ENCODE data around the gene GRK5. TPM values are rescaled to one million over a fixed set of nuclear protein-coding genes. Genes with fewer than 3 reads are reported as not detected.

GRK5 gene
- total RNA-seq, 1 experiment from 2014 or later: 58.2 TPM

DNA sequence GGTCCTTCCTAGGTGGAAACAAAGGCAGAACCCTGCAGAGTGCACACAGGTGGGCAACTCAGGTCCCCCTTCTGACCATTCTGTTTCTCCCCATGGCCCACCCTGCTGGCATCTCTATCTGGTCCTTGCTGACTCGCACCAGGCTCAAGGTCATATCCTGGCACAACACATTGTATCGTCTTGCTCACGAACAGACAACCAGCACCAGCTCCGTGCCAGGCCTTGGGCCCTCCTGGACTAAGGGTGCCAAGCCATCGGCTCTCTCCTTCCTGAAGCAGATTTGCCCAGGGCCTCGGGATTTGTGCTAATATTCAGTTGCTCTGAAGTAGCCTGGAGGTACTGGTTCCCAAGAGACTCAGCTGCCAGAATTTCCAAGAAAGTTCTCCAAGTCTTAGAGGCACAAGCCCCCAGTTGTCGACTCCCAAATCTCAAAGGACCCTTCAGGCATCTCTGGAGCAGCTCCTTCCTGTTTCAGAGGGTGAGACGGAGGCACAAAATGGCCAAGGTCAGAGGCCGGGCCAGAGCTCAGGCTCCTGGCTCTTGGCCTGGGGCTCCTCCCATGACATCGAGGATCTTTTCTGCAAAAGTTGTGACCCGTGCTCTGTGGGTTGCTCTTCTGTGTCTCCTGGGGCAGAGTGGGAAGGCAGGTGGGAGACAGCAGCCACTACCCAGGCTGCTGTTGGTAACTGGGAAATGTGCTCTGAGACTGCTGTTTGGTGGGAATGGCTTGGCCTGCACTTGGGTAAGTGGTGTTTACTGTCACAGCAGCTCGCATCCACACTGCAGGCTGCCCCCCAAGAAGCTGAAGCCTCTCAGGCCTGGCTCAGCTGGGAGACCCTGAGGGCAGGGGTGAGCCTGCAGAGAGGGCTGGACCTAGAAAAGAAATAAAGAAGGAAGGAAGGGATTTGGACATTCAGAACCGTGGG lies 213.8 kb downstream of the GRK5 start:
- intact Hi-C loops (cut with micrococcal nuclease; ENCODE audit: unreplicated experiment): no loop called here
- no peak for DNase-seq (ENCODE audit: low spot score)
- no peak overlapping the region for H3K4me3 ChIP-seq (ENCODE audit: low read depth, low read length, poor library complexity, severe bottlenecking)
- H3K4me1 ChIP-seq (ENCODE audit: insufficient read depth, low read length, poor library complexity, severe bottlenecking): peaks cover 11% of the 10 kb centered on the region
- no peaks in the 10 kb centered on the region for H3K9me3 ChIP-seq (ENCODE audit: low read depth, low read length, poor library complexity, severe bottlenecking)
- peaks cover 9% of the 10 kb centered on the region for H3K36me3 ChIP-seq (ENCODE audit: insufficient read depth, low read length, poor library complexity, severe bottlenecking)
- H3K27ac ChIP-seq (ENCODE audit: low read depth, low read length, poor library complexity, severe bottlenecking): no peak overlapping the region
- POLR2A ChIA-PET (ENCODE audit: low non-redundant PET): interaction anchor here (0.6 kb wide), 1 partner anchor 211 kb away, joined by 3 read pairs; no protein-coding TSS in a partner anchor
- TF ChIP-seq, protein P1, sequence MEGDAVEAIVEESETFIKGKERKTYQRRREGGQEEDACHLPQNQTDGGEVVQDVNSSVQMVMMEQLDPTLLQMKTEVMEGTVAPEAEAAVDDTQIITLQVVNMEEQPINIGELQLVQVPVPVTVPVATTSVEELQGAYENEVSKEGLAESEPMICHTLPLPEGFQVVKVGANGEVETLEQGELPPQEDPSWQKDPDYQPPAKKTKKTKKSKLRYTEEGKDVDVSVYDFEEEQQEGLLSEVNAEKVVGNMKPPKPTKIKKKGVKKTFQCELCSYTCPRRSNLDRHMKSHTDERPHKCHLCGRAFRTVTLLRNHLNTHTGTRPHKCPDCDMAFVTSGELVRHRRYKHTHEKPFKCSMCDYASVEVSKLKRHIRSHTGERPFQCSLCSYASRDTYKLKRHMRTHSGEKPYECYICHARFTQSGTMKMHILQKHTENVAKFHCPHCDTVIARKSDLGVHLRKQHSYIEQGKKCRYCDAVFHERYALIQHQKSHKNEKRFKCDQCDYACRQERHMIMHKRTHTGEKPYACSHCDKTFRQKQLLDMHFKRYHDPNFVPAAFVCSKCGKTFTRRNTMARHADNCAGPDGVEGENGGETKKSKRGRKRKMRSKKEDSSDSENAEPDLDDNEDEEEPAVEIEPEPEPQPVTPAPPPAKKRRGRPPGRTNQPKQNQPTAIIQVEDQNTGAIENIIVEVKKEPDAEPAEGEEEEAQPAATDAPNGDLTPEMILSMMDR (conservative IDR thresholded peaks at IDR 0.05; ENCODE audit: low read depth, low read length): no peak
- no peak for TF ChIP-seq EZH2 (IDR thresholded peaks at IDR 0.05; ENCODE audit: borderline replicate concordance, low read depth, low read length, poor library complexity, severe bottlenecking)
- CTCF ChIA-PET: no interaction called here
- no TSS peak for BruUV-seq (replicated peaks)
- H3K27me3 ChIP-seq (replicated peaks; ENCODE audit: insufficient read depth, low read depth, low read length, poor library complexity): no peaks in the 10 kb centered on the region

DNA sequence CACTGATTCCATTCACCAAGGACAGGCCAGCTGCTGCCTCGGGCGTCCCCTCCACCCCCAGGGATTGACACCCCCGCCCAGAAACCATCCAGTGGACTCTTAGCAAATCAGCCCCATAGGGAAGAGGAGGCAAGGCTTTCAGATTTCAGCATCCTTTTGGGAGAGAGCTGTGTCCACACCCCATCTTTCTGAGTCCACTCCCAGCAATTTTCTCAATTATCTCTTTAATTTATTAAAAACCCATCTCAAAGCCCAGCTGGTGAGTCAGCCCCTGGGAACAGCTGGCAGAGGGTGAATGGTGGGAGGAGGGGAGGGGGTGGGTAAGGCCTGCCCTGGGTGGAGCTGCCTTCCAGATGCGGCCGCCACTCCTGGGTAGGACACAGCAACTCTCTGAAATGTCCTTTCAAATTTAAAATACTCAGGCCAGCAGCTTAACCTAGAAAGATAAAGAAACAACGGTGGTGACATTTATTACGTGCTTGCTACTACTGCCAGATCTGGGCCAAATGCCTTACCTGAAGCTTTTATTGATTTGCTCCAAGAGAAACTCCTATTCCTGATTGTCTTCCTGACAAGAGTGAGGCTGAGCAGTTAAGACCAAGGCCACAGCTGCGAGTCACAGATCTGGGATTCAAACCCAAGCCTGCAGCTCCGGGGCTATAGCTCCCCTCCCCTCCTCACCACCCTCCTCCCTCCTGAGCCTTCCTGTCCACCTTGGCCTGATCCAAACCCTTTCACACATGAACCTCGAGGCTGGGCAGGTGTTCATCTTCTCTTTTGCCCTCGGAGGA lies 214.7 kb downstream of the GRK5 start:
- Histone ChIP-seq H3K27me3 (replicated peaks; ENCODE audit: insufficient read depth, low read depth, low read length, poor library complexity) (no peaks in the 10 kb centered on the region), H3K36me3 (ENCODE audit: insufficient read depth, low read length, poor library complexity, severe bottlenecking) (peaks cover 17% of the 10 kb centered on the region), H3K4me1 (ENCODE audit: insufficient read depth, low read length, poor library complexity, severe bottlenecking) (peaks cover 8% of the 10 kb centered on the region), H3K9me3 (ENCODE audit: low read depth, low read length, poor library complexity, severe bottlenecking) (no peaks in the 10 kb centered on the region), H3K4me3 (ENCODE audit: low read depth, low read length, poor library complexity, severe bottlenecking) (no peak overlapping the region), H3K27ac (ENCODE audit: low read depth, low read length, poor library complexity, severe bottlenecking) (no peak overlapping the region)
- BruUV-seq (replicated peaks): no TSS peak
- ChIA-PET POLR2A (ENCODE audit: low non-redundant PET) (no interaction called here), CTCF (no interaction called here)
- intact Hi-C loops (cut with micrococcal nuclease; ENCODE audit: unreplicated experiment): no loop called here
- peak; percentile 69 for DNase-seq (ENCODE audit: low spot score)
- TF ChIP-seq, protein P1 (conservative IDR thresholded peaks at IDR 0.05; ENCODE audit: low read depth, low read length): no peak
- no peak for TF ChIP-seq EZH2 (IDR thresholded peaks at IDR 0.05; ENCODE audit: borderline replicate concordance, low read depth, low read length, poor library complexity, severe bottlenecking)

DNA sequence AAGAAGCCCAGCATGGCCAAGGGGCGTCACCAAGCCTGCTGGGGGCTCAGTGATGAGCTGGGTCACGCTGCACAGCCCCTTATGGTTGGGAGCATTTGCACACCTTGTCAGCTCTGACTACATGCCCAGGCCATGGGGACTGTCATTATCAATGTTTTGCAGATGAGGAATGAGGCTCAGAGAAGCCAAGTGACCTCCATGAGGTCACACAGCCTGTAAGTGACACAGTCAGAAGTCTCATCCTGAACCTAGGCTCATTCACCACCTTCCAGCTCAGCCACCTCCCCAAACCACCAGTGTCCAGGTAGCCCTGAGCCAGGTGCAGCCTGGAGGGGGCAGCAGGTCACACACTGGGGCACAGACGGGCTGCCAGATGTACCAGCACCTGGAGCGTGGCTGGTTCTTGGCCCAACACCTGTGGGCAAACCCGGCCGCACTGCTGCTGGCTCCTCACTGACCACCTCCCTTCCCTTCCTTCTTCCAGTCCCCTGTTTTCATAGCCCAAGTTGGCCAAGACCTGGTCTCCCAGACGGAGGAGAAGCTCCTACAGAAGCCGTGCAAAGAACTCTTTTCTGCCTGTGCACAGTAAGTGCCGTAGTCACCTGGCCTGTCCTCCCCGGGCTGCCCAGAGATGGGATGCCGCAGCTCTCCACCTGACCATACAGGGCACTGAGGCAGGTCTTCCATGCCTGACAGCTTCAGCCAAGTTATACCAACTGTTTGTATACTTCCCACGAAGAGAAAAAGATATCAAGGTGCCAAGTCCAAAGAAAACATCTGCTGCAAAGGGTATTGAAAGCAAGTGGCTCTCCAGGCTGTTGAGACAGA lies 215.5 kb downstream of the GRK5 start:
- H3K27me3 ChIP-seq (replicated peaks; ENCODE audit: insufficient read depth, low read depth, low read length, poor library complexity): no peaks in the 10 kb centered on the region
- intact Hi-C loops (cut with micrococcal nuclease; ENCODE audit: unreplicated experiment): no loop called here
- ChIA-PET CTCF (no interaction called here), POLR2A (ENCODE audit: low non-redundant PET) (no interaction called here)
- BruUV-seq (replicated peaks): no TSS peak
- DNase-seq (ENCODE audit: low spot score): no peak
- no peak overlapping the region for H3K4me3 ChIP-seq (ENCODE audit: low read depth, low read length, poor library complexity, severe bottlenecking)
- peaks cover 25% of the 10 kb centered on the region for H3K36me3 ChIP-seq (ENCODE audit: insufficient read depth, low read length, poor library complexity, severe bottlenecking)
- TF ChIP-seq, protein P1 (conservative IDR thresholded peaks at IDR 0.05; ENCODE audit: low read depth, low read length): no peak
- TF ChIP-seq EZH2 (IDR thresholded peaks at IDR 0.05; ENCODE audit: borderline replicate concordance, low read depth, low read length, poor library complexity, severe bottlenecking): no peak
- H3K9me3 ChIP-seq (ENCODE audit: low read depth, low read length, poor library complexity, severe bottlenecking): no peaks in the 10 kb centered on the region
- peaks cover 8% of the 10 kb centered on the region for H3K4me1 ChIP-seq (ENCODE audit: insufficient read depth, low read length, poor library complexity, severe bottlenecking)
- H3K27ac ChIP-seq (ENCODE audit: low read depth, low read length, poor library complexity, severe bottlenecking): no peak overlapping the region
